SK-N-SH (cell line): Measurements from ENCODE around the gene PDLIM5. TPM values are rescaled to one million over a fixed set of nuclear protein-coding genes. Genes with fewer than 3 reads are reported as not detected.
A peak's percentile ranks its signal among the peaks of the same experiment; 100 is the strongest.

Experiments
- CTCF ChIA-PET: fragments of 300-600, 350-600 bp; formaldehyde crosslinking; extraction: SDS; loops from one replicate; lab custom pipeline; 2021; lab: Yijun Ruan, JAX
- POLR2A ChIA-PET: fragments of 350-600 bp; sonication (Branson Sonifier 250); formaldehyde crosslinking; extraction: SDS; loops from one replicate; lab custom pipeline; 2020; ENCODE audit warnings: antibody characterized with exemption, inconsistent platforms; lab: Yijun Ruan, JAX
- DNase-seq: peaks from one replicate; pipeline ENCODE4 v3.0.0; 2012
- H2AFZ ChIP-seq: fragments of 200-600 bp; sonication (generic); 2 replicates; pipeline ENCODE4 v1.8.1; 2016; ENCODE audit warnings: antibody characterized with exemption, mild to moderate bottlenecking, low read depth
- H3F3A ChIP-seq: fragments of 200-600 bp; sonication (generic); replicated peaks from 2 replicates; pipeline ENCODE3; 2016; ENCODE audit warnings: antibody characterized with exemption, mild to moderate bottlenecking; ENCODE audit not compliant: insufficient read depth
- H3K27ac ChIP-seq, 2 experiments: fragments of 200-500 bp in 1 of 2; fragments of 200-600 bp in 1 of 2; sonication (Bioruptor generic) in 1 of 2; sonication (generic), shearing (Covaris generic) in 1 of 2; 2 replicates each; pipeline versions ENCODE4 v1.5.1 to v1.6.1; 2014 to 2016; ENCODE audit warnings: low read depth in 2 of 2, inconsistent platforms in 1 of 2, low read length in 1 of 2, mild to moderate bottlenecking in 1 of 2, mixed read lengths in 1 of 2
- H3K27me3 ChIP-seq: fragments of 200-600 bp; sonication (generic), shearing (Covaris generic); 2 replicates; pipeline ENCODE4 v1.6.1; 2016; ENCODE audit warnings: mixed run types; ENCODE audit not compliant: insufficient read depth
- H3K36me3 ChIP-seq, 2 experiments: fragments of 200-500 bp in 1 of 2; fragments of 200-600 bp in 1 of 2; sonication (Bioruptor generic) in 1 of 2; sonication (generic) in 1 of 2; replicated peaks in 1 of 2; 2 replicates each; pipeline versions ENCODE3 to v1.5.1; 2014 to 2016; ENCODE audit warnings: low read length in 1 of 2, mild to moderate bottlenecking in 1 of 2; ENCODE audit not compliant: insufficient read depth in 2 of 2, control insufficient read depth in 1 of 2
- H3K4me1 ChIP-seq, 2 experiments: fragments of 200-500 bp in 1 of 2; fragments of 200-600 bp in 1 of 2; sonication (Bioruptor generic) in 1 of 2; sonication (generic), shearing (Covaris generic) in 1 of 2; 2 replicates each; pipeline versions ENCODE4 v1.5.1 to v1.6.1; 2014 to 2016; ENCODE audit warnings: low read depth in 1 of 2, low read length in 1 of 2, mixed run types in 1 of 2; ENCODE audit not compliant: insufficient read depth in 2 of 2, control insufficient read depth in 1 of 2
- H3K4me2 ChIP-seq: fragments of 200-600 bp; sonication (generic), shearing (Covaris generic); 2 replicates; pipeline ENCODE4 v1.6.1; 2017; ENCODE audit warnings: mixed run types
- H3K4me3 ChIP-seq, 2 experiments: fragments of 200-500 bp in 1 of 2; fragments of 200-600 bp in 1 of 2; sonication (Bioruptor generic) in 1 of 2; sonication (generic), shearing (Covaris generic) in 1 of 2; 2 replicates each; pipeline versions ENCODE4 v1.5.1 to v1.8.1; 2014 to 2016; ENCODE audit warnings: low read depth in 2 of 2, inconsistent platforms in 1 of 2, low read length in 1 of 2, mild to moderate bottlenecking in 1 of 2, mixed read lengths in 1 of 2, moderate library complexity in 1 of 2
- H3K79me2 ChIP-seq: fragments of 200-600 bp; sonication (generic); 2 replicates; pipeline ENCODE4 v1.8.1; 2017; ENCODE audit warnings: mild to moderate bottlenecking; ENCODE audit not compliant: insufficient read depth
- H3K9ac ChIP-seq: fragments of 200-600 bp; sonication (generic); 2 replicates; pipeline ENCODE4 v1.6.1; 2017; ENCODE audit warnings: mixed run types
- H3K9me2 ChIP-seq: fragments of 200-600 bp; sonication (generic); 2 replicates; pipeline ENCODE4 v1.6.1; 2017; ENCODE audit warnings: mixed run types
- H3K9me3 ChIP-seq: fragments of 200-600 bp; sonication (generic); 2 replicates; pipeline ENCODE4 v1.6.1; 2017; ENCODE audit warnings: mixed run types, mild to moderate bottlenecking, moderate library complexity
- H4K20me1 ChIP-seq: fragments of 200-600 bp; sonication (generic); 2 replicates; pipeline ENCODE4 v1.6.1; 2017; ENCODE audit warnings: mild to moderate bottlenecking, mixed run types; ENCODE audit not compliant: insufficient read depth
- CHD2 ChIP-seq: fragments of 150-350 bp; IDR thresholded peaks from 2 replicates; pipeline ENCODE4 v1.6.1; 2018; ENCODE audit warnings: low read length; ENCODE audit not compliant: partially characterized antibody
- EP300 ChIP-seq, 2 experiments: IDR thresholded peaks; 2 replicates each; pipeline versions ENCODE4 v1.4.0 to v1.6.1; 2012; ENCODE audit warnings: borderline replicate concordance in 1 of 2, low read depth in 1 of 2, low read length in 1 of 2
- FOSL2 ChIP-seq: IDR thresholded peaks from 2 replicates; pipeline ENCODE4 v1.4.0; 2012; ENCODE audit warnings: low read depth, mild to moderate bottlenecking, moderate library complexity, borderline replicate concordance
- FOXM1 ChIP-seq: IDR thresholded peaks from 2 replicates; pipeline ENCODE4 v1.4.0; 2012; ENCODE audit warnings: low read depth, mild to moderate bottlenecking
- GATA2 ChIP-seq: sonication (generic); formaldehyde crosslinking; IDR thresholded peaks from 2 replicates; pipeline ENCODE4 v1.5.0; 2020; ENCODE audit warnings: mild to moderate bottlenecking, missing genetic modification reagents
- IRF3 ChIP-seq: fragments of 150-350 bp; IDR thresholded peaks from 2 replicates; pipeline ENCODE4 v1.6.1; 2016; ENCODE audit warnings: mild to moderate bottlenecking, low read depth, low read length
- JUND ChIP-seq: IDR thresholded peaks from 2 replicates; pipeline ENCODE4 v1.4.0; 2012
- MAX ChIP-seq: IDR thresholded peaks from 2 replicates; pipeline ENCODE4 v1.4.0; 2012; ENCODE audit warnings: low read depth
- MEF2A ChIP-seq: IDR thresholded peaks from 2 replicates; pipeline ENCODE4 v1.4.0; 2012; ENCODE audit warnings: low read depth, borderline replicate concordance
- MXI1 ChIP-seq: IDR thresholded peaks from 2 replicates; pipeline ENCODE4 v1.6.1; 2012; ENCODE audit warnings: mild to moderate bottlenecking, low read depth, low read length, improper control_type of control experiment
- NFIC ChIP-seq: IDR thresholded peaks from 2 replicates; pipeline ENCODE4 v1.4.0; 2012; ENCODE audit warnings: borderline replicate concordance
- POLR2AphosphoS5 ChIP-seq: IDR thresholded peaks from 2 replicates; pipeline ENCODE4 v1.6.1; 2012; ENCODE audit warnings: low read depth, low read length
- RAD21 ChIP-seq: IDR thresholded peaks from 2 replicates; pipeline ENCODE4 v1.6.1; 2012; ENCODE audit warnings: mild to moderate bottlenecking, low read length
- REST ChIP-seq: IDR thresholded peaks from 2 replicates; pipeline ENCODE4 v1.6.1; 2012; ENCODE audit warnings: mild to moderate bottlenecking, low read depth, low read length, moderate library complexity
- RFX5 ChIP-seq: IDR thresholded peaks from 2 replicates; pipeline ENCODE4 v1.6.1; 2012; ENCODE audit warnings: mild to moderate bottlenecking, improper control_type of control experiment, low read length
- RXRA ChIP-seq: IDR thresholded peaks from 2 replicates; pipeline ENCODE4 v1.4.0; 2012; ENCODE audit warnings: low read depth, mild to moderate bottlenecking, borderline replicate concordance
- TCF12 ChIP-seq: IDR thresholded peaks from 2 replicates; pipeline ENCODE4 v1.4.0; 2012
- TEAD4 ChIP-seq: IDR thresholded peaks from 2 replicates; pipeline ENCODE4 v1.4.0; 2012; ENCODE audit warnings: mild to moderate bottlenecking, borderline replicate concordance; ENCODE audit not compliant: insufficient read depth
- USF1 ChIP-seq: IDR thresholded peaks from 2 replicates; pipeline ENCODE4 v1.4.0; 2012; ENCODE audit warnings: low read depth, borderline replicate concordance
- USF2 ChIP-seq: fragments of 150-350 bp; IDR thresholded peaks from 2 replicates; pipeline ENCODE4 v1.6.1; 2017; ENCODE audit warnings: antibody characterized with exemption, low read length, low read depth, borderline replicate concordance
- YY1 ChIP-seq: IDR thresholded peaks from 2 replicates; pipeline ENCODE4 v1.4.0; 2012; ENCODE audit warnings: low read depth, mild to moderate bottlenecking
- ZBTB33 ChIP-seq: IDR thresholded peaks from 2 replicates; pipeline ENCODE4 v1.4.0; 2012; ENCODE audit warnings: low read depth, borderline replicate concordance
- WGBS: methylation state at CpG from one replicate; pipeline ENCODE4 v1.1.6; 2017; ENCODE audit warnings: low lambda C conversion rate; 5-methylcytosine and 5-hydroxymethylcytosine counted together
- polyA plus RNA-seq, 3 experiments: library from polyadenylated mRNA; depleted of rRNA; stranded (reverse); fragments of >200 nt; gene quantifications; 2 replicates each; pipeline ENCODE4 v1.2.3, GENCODE V29; 2012

PDLIM5 gene
- polyA plus RNA-seq, 1 of the 3 experiments (the other 2 are of a cell fraction): 36.7 TPM

GRCh38 chr4:94598758-94599157 is 147.0 kb downstream of the PDLIM5 start (continued):
- TF ChIP-seq USF2 (no peak), GATA2 (CRISPR knock-in tag) (no peak), EP300 (IDR thresholded peaks at IDR 0.05; ENCODE audit: borderline replicate concordance in 1 of 2, low read depth in 1 of 2, low read length in 1 of 2) (no peak), TEAD4 (no peak), RFX5 (no peak), NFIC (no peak), RAD21 (no peak)
- TF ChIP-seq, all 33 proteins: peak for 0

- no peaks in the 10 kb centered on the region for H3K9me2 ChIP-seq
- TF ChIP-seq MEF2A (no peak), USF1 (no peak), JUND (peak; percentile 64), ZBTB33 (no peak), RAD21 (no peak), FOXM1 (no peak), FOSL2 (peak; percentile 76), RXRA (no peak), REST (peak; percentile 94), POLR2AphosphoS5 (no peak), MAX (no peak), IRF3 (no peak), EP300 (IDR thresholded peaks at IDR 0.05; ENCODE audit: borderline replicate concordance in 1 of 2, low read depth in 1 of 2, low read length in 1 of 2) (no peak), CHD2 (no peak), NFIC (peak; percentile 88), TCF12 (0 out of 2 replicates have a peak, but pooled peaks have one; percentile 17), YY1 (no peak), MXI1 (no peak), RFX5 (no peak)
Measured at GRCh38 chr4:94603170-94603747, 151.5 kb downstream of the PDLIM5 start.

More at GRCh38 chr4:94603170-94603747, 151.5 kb downstream of the PDLIM5 start:
- Histone ChIP-seq H3K27ac (peak overlapping the region in 1 of 2 experiments; percentile 54; a peak in 1 of 4 replicates), H3K9me3 (no peaks in the 10 kb centered on the region), H3K79me2 (peaks cover 3% of the 10 kb centered on the region; the same call in 1 of the 2 replicates), H3F3A (peaks cover 30% of the 10 kb centered on the region), H3K36me3 (peaks cover 0 to 26% of the 10 kb centered on the region in 2 experiments), H3K4me1 (peaks cover 4 to 5% of the 10 kb centered on the region in 2 experiments; a peak in 1 of 4 replicates), H3K9ac (no peak overlapping the region), H3K27me3 (no peaks in the 10 kb centered on the region), H4K20me1 (peaks cover 13% of the 10 kb centered on the region; the same call in 1 of the 2 replicates), H3K4me3 (no peak overlapping the region), H2AFZ (no peak overlapping the region), H3K4me2 (0 out of 2 replicates have a peak overlapping the region, but pooled peaks have one; percentile 27)
- WGBS: 56% methylated on average over 10 of the region's 10 CpGs
- ChIA-PET POLR2A (no interaction called here), CTCF (interaction anchor here (1.0 to 4.8 kb wide), 5 partner anchors 18 to 522 kb away, joined by 3 to 23 read pairs (median 3); no protein-coding TSS in a partner anchor)
- no peak for DNase-seq
